HEK293 (cell line): ENCODE results near the gene DST.

ENCODE experiments used
- BCL11B ChIP-seq: fragments of 450-650 bp; formaldehyde crosslinking; IDR thresholded peaks from 2 replicates; pipeline ENCODE4 v1.5.1; 2016; ENCODE audit warnings: low read depth, missing biosample characterization, missing genetic modification characterization
- EGR2 ChIP-seq: fragments of 450-650 bp; formaldehyde crosslinking; IDR thresholded peaks from 2 replicates; pipeline ENCODE4 v1.5.1; 2016; ENCODE audit warnings: low read depth, missing biosample characterization, missing genetic modification characterization
- IKZF3 ChIP-seq: fragments of 450-650 bp; IDR thresholded peaks from 2 replicates; pipeline ENCODE4 v1.5.0; 2018; ENCODE audit warnings: missing biosample characterization, mild to moderate bottlenecking, missing genetic modification characterization, moderate library complexity
- KLF8 ChIP-seq: fragments of 450-650 bp; formaldehyde crosslinking; IDR thresholded peaks from 2 replicates; pipeline ENCODE4 v1.5.1; 2016; ENCODE audit warnings: missing biosample characterization, missing genetic modification characterization
- OSR2 ChIP-seq: fragments of 450-650 bp; formaldehyde crosslinking; IDR thresholded peaks from 2 replicates; pipeline ENCODE4 v1.5.1; 2016; ENCODE audit warnings: missing biosample characterization, missing genetic modification characterization
- OVOL3 ChIP-seq: fragments of 450-650 bp; formaldehyde crosslinking; IDR thresholded peaks from 2 replicates; pipeline ENCODE4 v1.5.1; 2016; ENCODE audit warnings: missing biosample characterization, missing genetic modification characterization
- PRDM4 ChIP-seq: fragments of 450-650 bp; formaldehyde crosslinking; IDR thresholded peaks from 2 replicates; pipeline ENCODE4 v1.5.1; 2017; ENCODE audit warnings: missing biosample characterization, missing genetic modification characterization
- SP7 ChIP-seq: fragments of 450-650 bp; formaldehyde crosslinking; IDR thresholded peaks from 2 replicates; pipeline ENCODE4 v1.5.1; 2016; ENCODE audit warnings: missing biosample characterization, missing genetic modification characterization
- WT1 ChIP-seq: fragments of 450-650 bp; formaldehyde crosslinking; IDR thresholded peaks from 2 replicates; pipeline ENCODE4 v1.5.1; 2016; ENCODE audit warnings: missing biosample characterization, missing genetic modification characterization
- YY1 ChIP-seq: fragments of 450-650 bp; formaldehyde crosslinking; IDR thresholded peaks from 2 replicates; pipeline ENCODE4 v1.5.1; 2018; ENCODE audit warnings: missing biosample characterization, missing genetic modification characterization
- ZBTB10 ChIP-seq: fragments of 450-650 bp; formaldehyde crosslinking; IDR thresholded peaks from 2 replicates; pipeline ENCODE4 v1.5.1; 2016; ENCODE audit warnings: missing biosample characterization, missing genetic modification characterization
- ZBTB11 ChIP-seq: fragments of 450-650 bp; formaldehyde crosslinking; conservative IDR thresholded peaks from 2 replicates; pipeline ENCODE4 v1.5.1; 2016; ENCODE audit warnings: low read depth, missing biosample characterization, missing genetic modification characterization
- ZBTB20 ChIP-seq: fragments of 450-650 bp; formaldehyde crosslinking; IDR thresholded peaks from 2 replicates; pipeline ENCODE4 v1.5.1; 2016; ENCODE audit warnings: missing biosample characterization, missing genetic modification characterization
- ZBTB21 ChIP-seq: fragments of 450-650 bp; formaldehyde crosslinking; IDR thresholded peaks from 2 replicates; pipeline ENCODE4 v1.5.1; 2017; ENCODE audit warnings: missing biosample characterization, missing genetic modification characterization
- ZBTB48 ChIP-seq: fragments of 450-650 bp; formaldehyde crosslinking; IDR thresholded peaks from 2 replicates; pipeline ENCODE4 v1.5.1; 2016; ENCODE audit warnings: missing biosample characterization, missing genetic modification characterization
- ZFHX2 ChIP-seq: fragments of 450-650 bp; formaldehyde crosslinking; conservative IDR thresholded peaks from 2 replicates; pipeline ENCODE4 v1.5.1; 2016; ENCODE audit warnings: missing biosample characterization, missing genetic modification characterization
- ZNF132 ChIP-seq: fragments of 450-650 bp; formaldehyde crosslinking; IDR thresholded peaks from 2 replicates; pipeline ENCODE4 v1.5.1; 2017; ENCODE audit warnings: missing biosample characterization, missing genetic modification characterization, borderline replicate concordance
- ZNF138 ChIP-seq: fragments of 450-650 bp; formaldehyde crosslinking; IDR thresholded peaks from 2 replicates; pipeline ENCODE4 v1.5.1; 2016; ENCODE audit warnings: missing biosample characterization, missing genetic modification characterization, borderline replicate concordance
- ZNF157 ChIP-seq: fragments of 450-650 bp; formaldehyde crosslinking; IDR thresholded peaks from 2 replicates; pipeline ENCODE4 v1.5.1; 2016; ENCODE audit warnings: missing biosample characterization, missing genetic modification characterization
- ZNF221 ChIP-seq: fragments of 450-650 bp; formaldehyde crosslinking; IDR thresholded peaks from 2 replicates; pipeline ENCODE4 v1.5.1; 2017; ENCODE audit warnings: missing biosample characterization, missing genetic modification characterization, borderline replicate concordance
- ZNF24 ChIP-seq: fragments of 450-650 bp; formaldehyde crosslinking; IDR thresholded peaks from 2 replicates; pipeline ENCODE4 v1.5.1; 2016; ENCODE audit warnings: missing biosample characterization, missing genetic modification characterization
- ZNF248 ChIP-seq: fragments of 450-650 bp; formaldehyde crosslinking; IDR thresholded peaks from 2 replicates; pipeline ENCODE4 v1.5.1; 2017; ENCODE audit warnings: missing biosample characterization, missing genetic modification characterization
- ZNF335 ChIP-seq: fragments of 450-650 bp; formaldehyde crosslinking; conservative IDR thresholded peaks from 2 replicates; pipeline ENCODE4 v1.5.1; 2016; ENCODE audit warnings: missing biosample characterization, missing genetic modification characterization
- ZNF354C ChIP-seq: fragments of 450-650 bp; formaldehyde crosslinking; IDR thresholded peaks from 2 replicates; pipeline ENCODE4 v1.5.1; 2016; ENCODE audit warnings: missing biosample characterization, missing genetic modification characterization, low read depth, borderline replicate concordance
- ZNF548 ChIP-seq: fragments of 450-650 bp; formaldehyde crosslinking; IDR thresholded peaks from 2 replicates; pipeline ENCODE4 v1.5.1; 2016; ENCODE audit warnings: missing biosample characterization, missing genetic modification characterization
- ZNF549 ChIP-seq: fragments of 450-650 bp; IDR thresholded peaks from 2 replicates; pipeline ENCODE4 v1.5.1; 2018; ENCODE audit warnings: missing biosample characterization, missing genetic modification characterization, mild to moderate bottlenecking, inconsistent platforms, moderate library complexity
- ZNF624 ChIP-seq: fragments of 450-650 bp; formaldehyde crosslinking; IDR thresholded peaks from 2 replicates; pipeline ENCODE4 v1.5.1; 2017; ENCODE audit warnings: missing biosample characterization, missing genetic modification characterization
- ZNF629 ChIP-seq: fragments of 450-650 bp; formaldehyde crosslinking; IDR thresholded peaks from 2 replicates; pipeline ENCODE4 v1.5.1; 2017; ENCODE audit warnings: missing biosample characterization, missing genetic modification characterization
- ZNF639 ChIP-seq: fragments of 450-650 bp; formaldehyde crosslinking; IDR thresholded peaks from 2 replicates; pipeline ENCODE4 v1.5.1; 2016; ENCODE audit warnings: missing biosample characterization, missing genetic modification characterization
- ZNF654 ChIP-seq: fragments of 450-650 bp; formaldehyde crosslinking; IDR thresholded peaks from 2 replicates; pipeline ENCODE4 v1.5.1; 2016; ENCODE audit warnings: low read depth, missing biosample characterization, missing genetic modification characterization
- ZNF660 ChIP-seq: fragments of 450-650 bp; IDR thresholded peaks from 2 replicates; pipeline ENCODE4 v1.5.1; 2018; ENCODE audit warnings: missing biosample characterization, mild to moderate bottlenecking, missing genetic modification characterization
- ZNF785 ChIP-seq: fragments of 450-650 bp; formaldehyde crosslinking; IDR thresholded peaks from 2 replicates; pipeline ENCODE4 v1.5.1; 2016; ENCODE audit warnings: missing biosample characterization, missing genetic modification characterization
- ZNF843 ChIP-seq: fragments of 450-650 bp; formaldehyde crosslinking; IDR thresholded peaks from 2 replicates; pipeline ENCODE4 v1.5.1; 2016; ENCODE audit warnings: missing biosample characterization, missing genetic modification characterization

The DST gene

GRCh38 chr6:56529594-56530191 lies 113.0 kb downstream of the DST start (continued):
- TF ChIP-seq ZNF654 (tag by site-specific recombination) (peak; percentile 20; the same call in 1 of the 2 replicates), ZNF138 (tag by site-specific recombination) (no peak), OVOL3 (tag by site-specific recombination) (peak; percentile 81), ZNF248 (tag by site-specific recombination) (no peak), OSR2 (tag by site-specific recombination) (peak; percentile 92), ZNF132 (no peak), SP7 (tag by site-specific recombination) (peak; percentile 98), ZNF354C (tag by site-specific recombination) (no peak), ZNF157 (no peak), WT1 (tag by site-specific recombination) (peak; percentile 79), ZNF639 (tag by site-specific recombination) (peak; percentile 98), ZBTB11 (tag by site-specific recombination) (no peak), ZNF221 (tag by site-specific recombination) (0 out of 2 replicates have a peak, but pooled peaks have one; percentile 74), ZNF549 (tag by site-specific recombination) (no peak), ZFHX2 (tag by site-specific recombination) (no peak), ZBTB48 (tag by site-specific recombination) (no peak), ZNF335 (peak; percentile 54), ZNF624 (tag by site-specific recombination) (0 out of 2 replicates have a peak, but pooled peaks have one; percentile 8), BCL11B (tag by site-specific recombination) (peak; percentile 86), ZNF24 (peak; percentile 98), ZNF785 (tag by site-specific recombination) (no peak), ZBTB20 (tag by site-specific recombination) (no peak), IKZF3 (peak; percentile 85), KLF8 (peak; percentile 87), EGR2 (no peak), YY1 (tag by site-specific recombination) (peak; percentile 31; the same call in 1 of the 2 replicates), ZBTB21 (tag by site-specific recombination) (peak; percentile 84), ZNF629 (tag by site-specific recombination) (peak; percentile 97), PRDM4 (tag by site-specific recombination) (peak; percentile 90), ZNF548 (tag by site-specific recombination) (no peak), ZBTB10 (tag by site-specific recombination) (no peak), ZNF660 (tag by site-specific recombination) (no peak), ZNF843 (tag by site-specific recombination) (peak; percentile 100)
